CD4-positive, alpha-beta T cell (primary cell): ENCODE results near the gene RSPH4A. TPM values are rescaled to one million over a fixed set of nuclear protein-coding genes. Genes with fewer than 3 reads are reported as not detected.

Experiments used
- ATAC-seq: fragments of 200-7000 bp; cut with Tn5 transposase; one replicate; pipeline ENCODE4 v1.10.0; 2022; ENCODE audit warnings: mild to moderate bottlenecking; ENCODE audit not compliant: poor library complexity
- CTCF ChIA-PET: fragments of 350-600 bp; sonication (Branson Sonifier 250); formaldehyde crosslinking; loops from one replicate; lab custom pipeline; 2021; ENCODE audit warnings: antibody characterized with exemption, inconsistent platforms; lab: Charles Lee
- POLR2A ChIA-PET: fragments of 350-600 bp; sonication (Branson Sonifier 250); formaldehyde crosslinking; loops from one replicate; lab custom pipeline; 2021; ENCODE audit warnings: antibody characterized with exemption, inconsistent platforms; lab: Charles Lee
- DNase-seq, 14 experiments: peaks; one replicate each; pipeline ENCODE4 v3.0.0-alpha.2; 2013 to 2020; ENCODE audit warnings: mixed read lengths in 2 of 14
- H3K27ac ChIP-seq, 2 donors: one replicate each; pipeline versions ENCODE4 v1.5.1 to v1.7.0; 2013; ENCODE audit warnings: low read length in 2 of 2, low read depth in 1 of 2, mild to moderate bottlenecking in 1 of 2
- H3K27me3 ChIP-seq, 2 experiments: 1 replicate in 1 of 2; 2 replicates in 1 of 2; pipeline versions ENCODE4 v1.6.1 to v1.7.0; 2013; ENCODE audit warnings: low read length in 2 of 2, control low read depth in 1 of 2, mild to moderate bottlenecking in 1 of 2, moderate library complexity in 1 of 2; ENCODE audit not compliant: insufficient read depth in 2 of 2, control insufficient read depth in 1 of 2
- H3K36me3 ChIP-seq: one replicate; pipeline ENCODE4 v1.6.1; 2013; ENCODE audit warnings: low read length, control low read depth; ENCODE audit not compliant: insufficient read depth
- H3K4me1 ChIP-seq: one replicate; pipeline ENCODE4 v1.6.1; 2013; ENCODE audit warnings: low read length, control low read depth; ENCODE audit not compliant: insufficient read depth
- H3K4me3 ChIP-seq: one replicate; pipeline ENCODE4 v1.5.1; 2013; ENCODE audit warnings: mild to moderate bottlenecking, low read length, moderate library complexity
- H3K9me3 ChIP-seq, 2 experiments: 1 replicate in 1 of 2; 2 replicates in 1 of 2; pipeline versions ENCODE4 v1.6.1 to v1.7.0; 2013; ENCODE audit warnings: low read length in 2 of 2, mild to moderate bottlenecking in 2 of 2, control low read depth in 1 of 2, moderate library complexity in 1 of 2; ENCODE audit not compliant: control insufficient read depth in 1 of 2, insufficient read depth in 1 of 2
- H3K27ac Mint-ChIP-seq: one replicate; pipeline ENCODE4 v1.8.0; 2020; ENCODE audit warnings: mixed read lengths
- H3K27me3 Mint-ChIP-seq: one replicate; pipeline ENCODE4 v1.8.0; 2021; ENCODE audit warnings: mixed read lengths
- H3K36me3 Mint-ChIP-seq: one replicate; pipeline ENCODE4 v1.8.0; 2021; ENCODE audit warnings: low read depth, mixed read lengths
- H3K4me1 Mint-ChIP-seq: one replicate; pipeline ENCODE4 v1.8.0; 2021; ENCODE audit warnings: low read depth, mixed read lengths
- H3K4me3 Mint-ChIP-seq: one replicate; pipeline ENCODE4 v1.8.0; 2020; ENCODE audit warnings: mild to moderate bottlenecking, mixed read lengths
- H3K9me3 Mint-ChIP-seq: one replicate; pipeline ENCODE4 v1.8.0; 2020; ENCODE audit warnings: mixed read lengths
- CTCF ChIP-seq: fragments of 200-600 bp; IDR thresholded peaks from one replicate; pipeline ENCODE4 v1.8.0; 2022; ENCODE audit warnings: antibody characterized with exemption, mild to moderate bottlenecking
- intact Hi-C, 2 experiments: fragments of 100-400 bp; cut with DNase I in 1 of 2; cut with micrococcal nuclease in 1 of 2; formaldehyde crosslinking; loops; one replicate each; pipeline versions ENCODE4 v1.15.1 to v1.9.0; 2023 to 2025; cut with DNase I, micrococcal nuclease
- total RNA-seq, 174 experiments: library from RNA in 2 of 174; stranded (reverse) in 2 of 174; gene quantifications; one replicate each; pipeline ENCODE4 v1.2.3 and lab custom pipeline; 2021 to 2026

RSPH4A gene
- total RNA-seq, 2 experiments from 2014 or later: 0.56 to 0.88 TPM

- Histone ChIP-seq H3K4me1 (no peaks in the 10 kb centered on the region), H3K27ac (no peak overlapping the region), H3K27me3 (no peaks in the 10 kb centered on the region), H3K36me3 (peaks cover 12% of the 10 kb centered on the region), H3K9me3 (no peaks in the 10 kb centered on the region), H3K4me3 (no peak overlapping the region)
- intact Hi-C loops: loop anchor here in 1 of 2 experiments (10.0 kb wide), 1 partner anchor 47 kb away; no protein-coding TSS in a partner anchor
- Mint-ChIP-seq H3K4me1 (no peaks in the 10 kb centered on the region), H3K27me3 (no peaks in the 10 kb centered on the region), H3K4me3 (no peak overlapping the region), H3K27ac (no peak overlapping the region), H3K9me3 (no peaks in the 10 kb centered on the region), H3K36me3 (peaks cover 37% of the 10 kb centered on the region)
- no peak for DNase-seq
- POLR2A ChIA-PET: interaction anchor here (1.2 kb wide), 1 partner anchor 14 kb away, joined by 4 read pairs; no protein-coding TSS in a partner anchor
- CTCF ChIA-PET: no interaction called here
- ATAC-seq: no peak
- TF ChIP-seq CTCF: no peak
These were observed 15.2 kb downstream of the RSPH4A start for GRCh38 chr6:116631379-116631990.

GRCh38 chr6:116633685-116634084, 17.4 kb downstream of the RSPH4A start:
- Histone ChIP-seq H3K27ac (no peak overlapping the region), H3K9me3 (no peaks in the 10 kb centered on the region), H3K4me1 (no peaks in the 10 kb centered on the region), H3K36me3 (peaks cover 12% of the 10 kb centered on the region), H3K27me3 (no peaks in the 10 kb centered on the region), H3K4me3 (no peak overlapping the region)
- ChIA-PET CTCF (no interaction called here), POLR2A (interaction anchor here (0.7 kb wide), 1 partner anchor 10 kb away, joined by 3 read pairs; no protein-coding TSS in a partner anchor)
- Mint-ChIP-seq H3K4me1 (no peaks in the 10 kb centered on the region), H3K4me3 (no peak overlapping the region), H3K27ac (no peak overlapping the region), H3K27me3 (no peaks in the 10 kb centered on the region), H3K36me3 (peaks cover 53% of the 10 kb centered on the region), H3K9me3 (no peaks in the 10 kb centered on the region)
- ATAC-seq (no peak), DNase-seq (no peak)
- intact Hi-C loops: loop anchor here in 1 of 2 experiments (10.0 kb wide), 1 partner anchor 49 kb away; no protein-coding TSS in a partner anchor
- TF ChIP-seq CTCF: no peak

GRCh38 chr6:116648156-116648555, 31.9 kb downstream of the RSPH4A start:
- intact Hi-C loops: loop anchor here in 1 of 2 experiments (5.0 kb wide), 2 partner anchors 361 to 431 kb away; no protein-coding TSS in a partner anchor
- Mint-ChIP-seq H3K27me3 (no peaks in the 10 kb centered on the region), H3K36me3 (peaks cover 72% of the 10 kb centered on the region), H3K4me1 (peaks cover 10% of the 10 kb centered on the region), H3K27ac (no peak overlapping the region), H3K9me3 (no peaks in the 10 kb centered on the region), H3K4me3 (no peak overlapping the region)
- ATAC-seq: no peak
- no peak overlapping the region for H3K27ac ChIP-seq
- no peak for DNase-seq
- CTCF ChIA-PET: interaction anchor here (1.8 kb wide), 1 partner anchor 431 kb away, joined by 5 read pairs; no protein-coding TSS in a partner anchor
- TF ChIP-seq CTCF: no peak
- peaks cover 33% of the 10 kb centered on the region for H3K36me3 ChIP-seq
- POLR2A ChIA-PET: no interaction called here
- no peak overlapping the region for H3K4me3 ChIP-seq
- no peaks in the 10 kb centered on the region for H3K27me3 ChIP-seq
- no peaks in the 10 kb centered on the region for H3K9me3 ChIP-seq
- no peaks in the 10 kb centered on the region for H3K4me1 ChIP-seq
